Activated naive CD4-positive, alpha-beta T cell treated with anti-CD3 and anti-CD28 coated beads, Interleukin-2, amount 50 U/mL, for 24 hours (primary cell): ENCODE measurements around the gene NSL1.
"Not testable (repeated sequence)": the region's sequence is repeated elsewhere in the genome, so short reads cannot be mapped to it uniquely, and the experiment has no call there.

Experiments
- H3K27ac Mint-ChIP-seq: one replicate; pipeline ENCODE4 v1.8.0; 2021; ENCODE audit warnings: mild to moderate bottlenecking, mixed read lengths
- H3K27me3 Mint-ChIP-seq: one replicate; pipeline ENCODE4 v1.8.0; 2021; ENCODE audit warnings: mixed read lengths
- H3K36me3 Mint-ChIP-seq: one replicate; pipeline ENCODE4 v1.8.0; 2021; ENCODE audit warnings: mixed read lengths
- H3K4me1 Mint-ChIP-seq: one replicate; pipeline ENCODE4 v1.8.0; 2021; ENCODE audit warnings: mixed read lengths
- H3K4me3 Mint-ChIP-seq: one replicate; pipeline ENCODE4 v1.8.0; 2021; ENCODE audit warnings: mild to moderate bottlenecking, mixed read lengths
- H3K9me3 Mint-ChIP-seq: one replicate; pipeline ENCODE4 v1.8.0; 2021; ENCODE audit warnings: mixed read lengths

NSL1 gene

DNA sequence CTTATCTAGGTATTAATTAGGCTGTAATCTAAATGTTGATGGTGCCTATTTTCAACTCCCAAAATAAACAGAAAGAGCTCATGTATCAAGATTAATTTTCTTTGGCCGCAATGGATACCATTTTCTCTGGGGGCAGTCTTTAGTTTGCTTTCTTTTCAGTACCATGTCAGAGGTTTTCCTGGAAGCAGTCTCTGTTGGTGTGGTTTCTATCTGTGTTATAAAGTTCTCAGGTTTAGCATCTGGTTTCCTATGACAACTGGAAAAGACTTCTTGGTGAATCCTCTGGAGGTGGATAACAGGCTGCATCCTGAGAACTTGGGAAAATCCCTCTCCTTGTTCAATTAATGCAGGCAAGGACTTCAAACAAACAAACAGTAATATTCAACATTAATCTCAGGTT lies 53.2 kb downstream of the NSL1 start:
- Mint-ChIP-seq H3K4me3 (no peak overlapping the region), H3K27ac (peak overlapping the region; percentile 69), H3K4me1 (peaks cover 39% of the 10 kb centered on the region), H3K27me3 (no peaks in the 10 kb centered on the region), H3K9me3 (no peaks in the 10 kb centered on the region), H3K36me3 (peaks cover 22% of the 10 kb centered on the region)

DNA sequence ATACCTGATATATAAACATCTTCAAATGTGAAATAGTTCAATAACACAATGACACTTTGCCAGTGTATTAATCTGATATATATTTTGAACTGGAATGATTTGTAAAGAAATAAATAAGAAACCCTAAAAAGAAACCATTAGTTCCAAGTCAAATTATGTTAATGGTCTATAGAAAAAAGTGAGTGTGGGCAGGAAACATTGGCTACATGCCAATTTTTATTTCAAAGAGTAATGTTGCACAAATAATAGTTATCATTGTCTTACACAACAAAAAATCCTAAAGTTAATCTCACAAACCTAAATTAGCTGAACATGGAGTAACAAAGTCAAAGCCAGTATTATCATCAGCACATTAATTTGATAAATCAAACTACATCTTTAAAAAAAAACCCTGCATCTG lies 54.0 kb downstream of the NSL1 start:
- H3K27me3 Mint-ChIP-seq: no peaks in the 10 kb centered on the region
- no peaks in the 10 kb centered on the region for H3K9me3 Mint-ChIP-seq
- H3K4me1 Mint-ChIP-seq: peaks cover 36% of the 10 kb centered on the region
- H3K27ac Mint-ChIP-seq: no peak overlapping the region
- peaks cover 23% of the 10 kb centered on the region for H3K36me3 Mint-ChIP-seq
- H3K4me3 Mint-ChIP-seq: no peak overlapping the region

DNA sequence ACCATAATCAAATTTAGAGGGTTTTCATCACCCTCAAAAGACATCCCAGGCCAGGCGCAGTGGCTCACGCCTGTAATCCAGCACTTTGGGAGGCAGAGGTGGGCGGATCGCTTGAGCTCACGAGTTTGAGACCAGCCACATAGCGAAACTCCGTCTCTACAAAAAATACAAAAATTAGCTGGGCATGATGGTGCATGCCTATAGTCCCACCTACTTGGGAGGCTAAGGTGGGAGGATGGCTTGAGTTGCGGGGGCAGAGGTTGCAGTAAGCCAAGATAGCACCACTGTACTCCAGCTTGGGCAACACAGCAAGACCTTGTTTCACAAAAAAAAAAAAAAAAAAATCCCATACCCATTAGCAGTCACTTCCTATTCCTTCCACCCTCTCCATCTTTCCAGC lies 58.5 kb downstream of the NSL1 start:
- Mint-ChIP-seq H3K9me3 (no peaks in the 10 kb centered on the region), H3K27ac (no peak overlapping the region)

DNA sequence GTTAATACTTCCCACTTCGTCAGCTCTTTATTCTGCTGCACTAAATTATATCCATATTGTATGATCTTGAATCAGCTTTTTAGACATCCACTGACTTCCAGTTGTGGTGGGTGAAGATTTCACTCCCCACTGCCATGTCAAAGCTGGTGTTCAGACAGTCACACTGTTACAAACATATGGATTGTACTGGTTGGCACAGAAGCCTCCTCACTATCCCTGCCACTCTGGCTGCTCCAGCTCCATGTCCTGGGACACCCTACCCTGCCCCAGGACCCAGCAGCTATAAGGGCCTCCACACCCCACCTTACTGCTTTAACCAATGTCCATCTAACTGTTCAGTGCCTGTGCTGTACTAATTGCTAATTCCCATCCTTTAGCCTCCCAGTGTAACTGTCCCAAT lies 59.9 kb downstream of the NSL1 start:
- Mint-ChIP-seq H3K36me3 (peaks cover 14% of the 10 kb centered on the region), H3K4me3 (no peak overlapping the region), H3K27ac (peak overlapping the region; percentile 41), H3K9me3 (no peaks in the 10 kb centered on the region), H3K27me3 (no peaks in the 10 kb centered on the region), H3K4me1 (no peaks in the 10 kb centered on the region)

More for the DNA sequence above, 58.5 kb downstream of the NSL1 start:
- Mint-ChIP-seq H3K36me3 (peaks cover 11% of the 10 kb centered on the region), H3K4me1 (peaks cover 6% of the 10 kb centered on the region), H3K27me3 (no peaks in the 10 kb centered on the region), H3K4me3 (no peak overlapping the region)

DNA sequence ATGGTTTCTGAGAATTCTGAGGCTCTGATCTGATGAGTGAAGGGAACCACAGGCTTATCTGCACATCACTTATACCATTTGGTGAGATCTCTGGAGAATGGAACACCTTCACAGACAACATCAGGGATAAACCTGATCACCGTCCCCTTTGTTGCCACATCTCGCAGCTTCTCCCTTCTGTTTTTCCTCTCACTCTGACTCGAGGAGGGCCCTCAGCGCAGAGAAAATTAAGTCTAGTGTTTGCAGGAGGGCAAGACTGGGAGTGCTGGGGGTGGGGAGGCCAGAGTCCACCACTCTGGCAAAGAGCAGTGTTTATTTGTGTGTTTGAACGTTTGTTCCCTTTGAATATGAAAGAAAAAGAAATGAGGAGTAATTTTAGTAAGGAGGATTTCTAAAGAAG lies 63.0 kb downstream of the NSL1 start:
- Mint-ChIP-seq H3K4me3 (no peak overlapping the region), H3K27ac (no peak overlapping the region), H3K9me3 (no peaks in the 10 kb centered on the region), H3K27me3 (no peaks in the 10 kb centered on the region), H3K36me3 (peaks cover 12% of the 10 kb centered on the region), H3K4me1 (no peaks in the 10 kb centered on the region)

DNA sequence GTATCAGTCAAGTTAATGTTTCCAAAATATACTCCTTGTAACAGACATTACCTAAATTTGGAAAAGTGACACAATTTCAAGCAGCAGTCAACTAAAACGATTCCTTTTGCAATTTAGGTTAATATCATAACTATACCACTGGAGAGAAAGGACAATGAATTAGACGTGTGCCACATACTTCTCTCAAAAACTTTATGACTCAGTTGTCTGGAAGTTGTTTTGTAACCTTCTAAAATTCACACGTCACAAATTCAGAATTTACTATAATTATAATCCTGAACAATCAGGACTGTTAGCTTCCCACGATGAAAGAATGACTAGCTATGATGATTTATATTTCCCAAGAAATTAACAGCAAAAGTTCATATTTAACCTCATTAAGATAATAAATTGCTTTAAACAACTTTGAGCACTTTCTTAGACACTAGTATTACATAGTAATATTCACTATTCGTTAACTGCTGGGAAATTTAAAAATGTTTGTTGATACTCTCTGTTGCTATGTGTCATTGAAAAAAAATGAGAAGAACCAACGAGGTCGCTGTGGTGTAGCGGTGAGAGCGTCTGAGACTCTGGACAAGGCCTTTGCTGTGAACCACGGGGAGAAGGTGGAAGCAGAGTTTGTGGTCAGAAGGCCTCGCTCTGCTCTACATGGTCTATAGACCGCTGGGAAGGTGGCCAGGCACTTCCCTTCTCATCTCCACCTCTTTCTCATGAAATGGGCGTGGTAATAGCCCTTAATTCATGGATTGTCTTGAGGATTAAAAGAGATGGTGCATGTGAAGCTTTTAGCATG lies 64.0 kb downstream of the NSL1 start:
- H3K4me3 Mint-ChIP-seq: no peak overlapping the region
- H3K36me3 Mint-ChIP-seq: peaks cover 13% of the 10 kb centered on the region

DNA sequence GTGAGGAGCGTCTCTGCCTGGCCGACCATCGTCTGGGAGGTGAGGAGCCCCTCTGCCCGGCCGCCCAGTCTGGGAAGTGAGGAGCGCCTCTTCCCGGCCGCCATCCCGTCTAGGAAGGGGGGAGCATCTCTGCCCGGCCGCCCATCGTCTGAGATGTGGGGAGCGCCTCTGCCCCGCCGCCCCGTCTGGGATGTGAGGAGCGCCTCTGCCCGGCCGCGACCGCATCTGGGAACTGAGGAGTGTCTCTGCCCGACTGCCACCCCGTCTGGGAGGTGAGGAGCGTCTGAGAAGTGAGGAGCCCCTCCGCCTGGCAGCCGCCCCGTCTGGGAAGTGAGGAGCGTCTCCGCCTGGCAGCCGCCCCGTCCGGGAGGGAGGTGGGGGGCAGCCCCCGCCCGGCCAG lies 66.9 kb downstream of the NSL1 start:
- H3K27ac Mint-ChIP-seq, H3K27me3 Mint-ChIP-seq, H3K9me3 Mint-ChIP-seq, H3K4me3 Mint-ChIP-seq: not testable (repeated sequence)
- H3K36me3 Mint-ChIP-seq: peaks cover 13% of the 10 kb centered on the region
- H3K4me1 Mint-ChIP-seq: peaks cover 20% of the 10 kb centered on the region

More for the DNA sequence above, 64.0 kb downstream of the NSL1 start:
- H3K27me3 Mint-ChIP-seq: no peaks in the 10 kb centered on the region
- no peaks in the 10 kb centered on the region for H3K9me3 Mint-ChIP-seq
- peak overlapping the region; percentile 43 for H3K27ac Mint-ChIP-seq
- peaks cover 2% of the 10 kb centered on the region for H3K4me1 Mint-ChIP-seq

DNA sequence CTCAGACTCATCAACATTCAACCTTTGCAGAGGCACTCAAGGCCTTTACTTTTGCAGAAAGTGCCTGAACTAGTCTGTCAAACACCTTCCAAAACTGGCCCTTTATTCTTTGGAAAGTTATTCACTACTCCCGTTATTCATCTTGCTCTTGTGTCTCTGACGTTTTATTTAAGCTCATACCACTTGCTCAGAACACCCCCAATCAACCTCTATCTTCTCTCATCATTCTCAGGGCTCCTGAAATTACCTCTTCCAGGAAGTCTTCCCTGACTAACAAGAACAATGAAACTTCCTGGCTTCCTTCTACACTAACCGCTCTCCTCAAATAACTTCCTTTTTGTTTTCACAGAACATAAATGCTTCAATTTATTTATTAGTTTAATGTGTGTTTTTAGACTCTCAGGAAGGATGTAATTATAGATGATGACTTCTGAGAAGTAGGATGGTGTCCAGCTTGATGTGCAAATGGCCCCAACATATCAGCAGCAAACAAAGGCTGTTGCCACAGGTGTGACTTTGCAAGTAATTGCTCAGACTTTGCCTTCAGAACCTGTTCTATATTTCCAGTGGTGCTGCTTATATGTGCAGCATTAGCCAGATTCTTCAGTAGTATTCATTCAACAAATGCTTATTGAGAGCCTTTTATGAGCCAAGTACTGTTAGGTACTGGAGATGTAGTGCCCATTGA lies 69.2 kb downstream of the NSL1 start:
- Mint-ChIP-seq H3K27me3 (peaks cover 6% of the 10 kb centered on the region), H3K36me3 (peaks cover 13% of the 10 kb centered on the region), H3K27ac (peak overlapping the region; percentile 53), H3K4me1 (peaks cover 20% of the 10 kb centered on the region), H3K4me3 (no peak overlapping the region), H3K9me3 (no peaks in the 10 kb centered on the region)

DNA sequence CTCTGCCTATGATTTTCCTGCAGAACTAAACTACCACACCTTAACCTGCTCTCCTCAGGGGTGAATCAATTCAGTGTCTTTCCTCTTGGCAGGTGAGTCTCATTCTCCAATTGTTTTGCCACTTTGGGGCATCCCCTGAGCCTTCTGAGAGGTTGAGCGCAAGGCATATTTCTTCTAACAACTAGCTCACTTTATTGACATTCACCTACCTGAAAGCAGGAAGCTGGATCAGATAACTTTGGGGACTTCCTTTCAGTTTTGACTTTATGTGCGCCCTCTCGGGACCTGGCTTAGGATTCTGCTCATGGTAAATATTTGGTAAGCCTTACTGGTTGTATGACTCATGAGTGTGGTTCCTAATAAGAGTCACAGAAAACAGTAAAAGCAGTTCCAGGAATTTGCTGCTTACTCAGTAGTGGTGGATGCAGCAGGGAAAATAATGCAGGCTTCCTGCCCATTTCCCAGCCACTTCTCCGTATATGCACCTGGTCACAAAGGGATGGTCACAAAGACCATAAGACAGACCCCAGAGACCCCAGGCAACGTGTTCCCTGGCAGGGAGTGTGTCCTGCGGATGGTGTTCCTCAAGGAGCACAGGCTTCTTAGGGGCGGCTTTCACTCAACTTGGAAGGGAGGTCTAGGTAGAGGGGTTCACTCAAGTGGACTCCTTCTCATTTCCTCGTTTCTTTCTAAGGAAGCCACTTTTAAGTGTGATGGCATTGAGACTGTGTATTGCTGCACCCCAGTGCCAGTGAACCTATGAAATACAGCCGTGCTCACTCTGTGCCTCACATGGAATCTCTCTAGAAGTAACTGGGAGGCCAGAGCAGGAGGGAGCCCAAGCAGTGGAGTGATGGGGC lies 70.0 kb downstream of the NSL1 start:
- peaks cover 9% of the 10 kb centered on the region for H3K36me3 Mint-ChIP-seq
- peak overlapping the region; percentile 35 for H3K27ac Mint-ChIP-seq
- peaks cover 20% of the 10 kb centered on the region for H3K4me1 Mint-ChIP-seq
- H3K27me3 Mint-ChIP-seq: peaks cover 6% of the 10 kb centered on the region
- no peak overlapping the region for H3K4me3 Mint-ChIP-seq
- H3K9me3 Mint-ChIP-seq: no peaks in the 10 kb centered on the region

DNA sequence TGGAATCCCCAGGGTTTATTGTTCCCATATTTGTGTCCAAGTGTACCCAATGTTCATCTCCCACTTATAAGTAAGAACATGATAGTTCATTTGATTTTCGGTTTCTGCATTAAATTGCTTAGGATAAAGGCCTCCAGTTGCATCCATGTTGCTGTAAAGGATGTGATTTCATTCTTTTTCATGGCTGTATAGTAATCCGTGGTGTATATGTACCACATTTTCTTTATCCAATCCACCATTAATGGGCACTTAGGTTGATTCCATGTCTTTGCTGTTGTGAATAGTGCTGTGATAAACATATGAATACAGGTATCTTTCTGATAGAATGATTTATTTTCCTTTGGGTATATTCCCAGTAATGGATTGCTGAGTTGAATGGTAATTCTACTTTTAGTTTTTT lies 71.9 kb downstream of the NSL1 start:
- no peak overlapping the region for H3K27ac Mint-ChIP-seq
- H3K36me3 Mint-ChIP-seq: peaks cover 6% of the 10 kb centered on the region
- peaks cover 6% of the 10 kb centered on the region for H3K27me3 Mint-ChIP-seq
- H3K4me1 Mint-ChIP-seq: peaks cover 20% of the 10 kb centered on the region
- no peak overlapping the region for H3K4me3 Mint-ChIP-seq
- H3K9me3 Mint-ChIP-seq: no peaks in the 10 kb centered on the region

DNA sequence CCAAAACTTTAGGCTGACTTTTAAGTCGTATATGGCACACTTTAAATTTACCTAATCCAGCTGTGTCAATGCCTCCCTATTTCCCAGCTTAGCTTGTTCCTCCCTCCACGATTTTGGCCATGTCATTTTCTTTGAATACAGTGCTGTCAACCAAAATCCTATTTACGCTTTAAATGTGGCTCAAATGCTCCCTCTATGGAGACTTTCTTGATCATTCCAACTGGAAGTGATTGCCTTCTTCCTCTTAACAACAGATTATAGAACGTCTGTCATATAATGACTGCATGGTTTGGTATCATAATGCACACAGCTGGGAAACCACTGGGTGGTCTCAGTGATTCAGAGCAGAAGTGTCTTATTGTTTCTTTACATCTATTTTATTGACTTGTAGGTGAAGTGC lies 73.1 kb downstream of the NSL1 start:
- Mint-ChIP-seq H3K9me3 (no peaks in the 10 kb centered on the region), H3K27ac (no peak overlapping the region), H3K4me3 (no peak overlapping the region), H3K36me3 (peaks cover 3% of the 10 kb centered on the region), H3K27me3 (peaks cover 6% of the 10 kb centered on the region), H3K4me1 (peaks cover 20% of the 10 kb centered on the region)

DNA sequence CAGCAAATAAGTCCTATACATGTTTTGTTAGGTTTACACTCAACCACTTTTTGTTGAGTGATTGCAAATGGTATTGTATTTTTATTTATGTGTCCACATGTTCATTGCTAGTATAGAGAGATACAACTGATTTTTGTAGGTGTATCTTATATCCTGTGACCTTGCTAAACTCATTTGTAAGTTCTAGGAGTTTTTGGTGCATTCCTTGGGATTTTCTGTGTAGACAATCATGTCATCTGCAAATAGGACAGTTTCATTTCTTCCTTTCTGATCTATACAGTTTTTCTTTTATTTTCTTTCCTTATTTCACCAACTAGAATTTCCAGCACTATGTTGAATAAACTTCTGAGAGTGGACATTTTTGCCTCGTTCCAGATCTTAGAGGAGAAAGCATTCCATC lies 75.4 kb downstream of the NSL1 start:
- Mint-ChIP-seq H3K36me3 (no peaks in the 10 kb centered on the region), H3K27ac (no peak overlapping the region), H3K9me3 (no peaks in the 10 kb centered on the region), H3K27me3 (peaks cover 6% of the 10 kb centered on the region), H3K4me3 (no peak overlapping the region), H3K4me1 (peaks cover 3% of the 10 kb centered on the region)

DNA sequence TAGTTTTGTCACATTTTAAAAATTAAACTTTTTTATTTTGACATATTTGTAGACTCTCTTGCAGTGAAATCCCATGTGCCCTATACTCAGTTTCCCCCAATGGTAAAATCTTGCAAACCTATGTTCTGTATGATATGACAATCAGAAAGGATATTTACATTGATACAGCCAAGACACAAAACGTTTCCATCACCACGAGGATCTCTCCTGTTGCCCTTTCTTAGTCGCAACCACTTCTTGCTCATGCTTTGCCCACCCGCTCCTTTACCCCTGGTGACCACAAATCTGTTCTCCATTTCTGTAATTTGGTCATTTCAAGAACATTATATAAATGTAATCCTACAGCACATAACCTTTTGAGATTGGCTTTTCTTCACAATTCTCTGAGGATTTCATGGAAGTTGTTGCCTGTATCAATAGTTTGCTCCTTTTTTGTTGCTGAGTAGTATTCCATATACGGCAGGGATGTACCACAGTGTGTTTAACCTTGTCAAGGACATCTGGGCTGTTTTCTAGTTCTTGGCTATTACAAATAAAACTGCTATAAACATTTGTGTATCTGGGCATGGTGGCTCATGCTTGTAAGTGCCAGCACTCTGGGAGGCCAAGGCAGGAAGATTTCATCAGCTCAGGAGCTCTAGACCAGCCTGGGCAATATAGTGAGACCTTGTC lies 78.0 kb downstream of the NSL1 start:
- Mint-ChIP-seq H3K4me1 (no peaks in the 10 kb centered on the region), H3K4me3 (no peak overlapping the region), H3K27ac (no peak overlapping the region), H3K27me3 (peaks cover 5% of the 10 kb centered on the region), H3K9me3 (no peaks in the 10 kb centered on the region), H3K36me3 (no peaks in the 10 kb centered on the region)

DNA sequence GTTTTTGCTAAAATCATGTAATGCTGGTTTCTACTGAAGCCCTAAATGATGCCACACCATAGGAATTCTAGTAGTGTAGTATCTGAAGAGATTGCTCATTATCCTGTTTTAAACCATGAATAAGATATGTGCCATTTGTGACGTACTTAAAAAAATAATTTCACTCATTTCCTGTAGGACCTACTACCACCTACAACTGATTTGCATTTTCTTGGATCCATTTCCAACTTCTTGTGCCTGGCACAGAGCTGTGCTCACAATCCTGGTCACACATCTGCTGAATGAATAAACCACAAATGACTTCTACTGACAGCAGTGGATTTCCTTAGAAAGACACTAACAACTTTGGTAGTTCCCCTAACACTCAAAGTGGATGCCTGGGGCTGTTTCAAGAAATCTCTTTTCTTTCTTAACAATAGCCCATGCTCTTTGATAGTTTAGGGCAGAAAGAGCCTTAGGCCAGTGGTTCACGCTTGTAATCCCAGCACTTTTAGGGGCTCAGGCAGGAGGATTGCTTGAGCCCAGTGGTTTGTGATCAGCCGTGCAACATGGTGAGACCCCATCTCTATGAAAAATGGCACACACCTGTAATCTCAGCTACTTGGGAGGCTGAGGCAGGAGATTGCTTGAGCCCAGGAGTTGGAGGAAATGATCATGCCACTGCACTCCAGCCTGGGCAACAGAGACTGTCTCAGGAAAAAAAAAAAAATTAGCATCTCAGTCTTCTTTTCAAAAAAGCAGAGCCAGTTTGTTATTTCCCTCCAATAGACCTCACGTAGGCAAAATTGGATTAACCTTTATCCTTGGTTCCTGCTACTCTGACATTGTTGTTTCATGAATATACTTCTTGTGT lies 78.9 kb downstream of the NSL1 start:
- H3K4me3 Mint-ChIP-seq: no peak overlapping the region

DNA sequence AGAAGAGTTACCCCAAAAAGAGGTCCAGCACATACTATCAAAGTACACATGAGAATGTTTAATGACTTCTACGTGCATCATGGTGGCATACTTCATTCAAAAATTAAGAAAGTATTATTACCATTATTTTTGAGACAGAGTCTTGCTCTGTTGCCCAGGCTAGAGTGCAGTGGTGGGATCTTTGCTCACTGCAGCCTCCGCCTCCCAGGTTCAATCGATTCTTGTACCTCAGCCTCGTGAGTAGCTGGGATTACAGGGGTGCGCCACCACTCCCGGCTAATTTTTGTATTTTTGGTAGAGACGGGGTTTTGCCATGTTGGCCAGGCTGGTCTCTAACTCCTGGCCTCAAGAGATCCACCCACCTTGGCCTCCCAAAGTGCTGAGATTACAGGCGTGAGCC lies 79.6 kb downstream of the NSL1 start:
- not testable (repeated sequence) for H3K27ac Mint-ChIP-seq, H3K4me3 Mint-ChIP-seq, H3K36me3 Mint-ChIP-seq, H3K27me3 Mint-ChIP-seq, H3K4me1 Mint-ChIP-seq, H3K9me3 Mint-ChIP-seq

More for the DNA sequence above, 78.9 kb downstream of the NSL1 start:
- Mint-ChIP-seq H3K27ac (no peak overlapping the region), H3K27me3 (peaks cover under 1% of the 10 kb centered on the region), H3K4me1 (no peaks in the 10 kb centered on the region), H3K9me3 (no peaks in the 10 kb centered on the region), H3K36me3 (no peaks in the 10 kb centered on the region)
